K562 (cell line): ENCODE results near the gene METTL8. TPM values are rescaled to one million over a fixed set of nuclear protein-coding genes. Genes with fewer than 3 reads are reported as not detected.

ENCODE experiments used
- ATAC-seq: fragments of 200-7000 bp; cut with Tn5 transposase; 3 replicates; pipeline ENCODE4 v1.9.1; 2020; ENCODE audit warnings: moderate library complexity
- BruUV-seq: library from RNA; stranded (reverse); fragments of 400-500 nt; replicated peaks from 2 replicates; lab custom pipeline; 2021; lab: Mats Ljungman, UMichigan
- CTCF ChIA-PET: fragments of 300-600 bp; formaldehyde crosslinking; extraction: SDS; loops from one replicate; lab custom pipeline; 2021; ENCODE audit warnings: low intra/inter-chr PET ratio; lab: Yijun Ruan, JAX
- POLR2A ChIA-PET: fragments of 300-600, 350-650 bp; sonication (Branson Sonifier 250); formaldehyde crosslinking; extraction: SDS; loops from one replicate; lab custom pipeline; 2021; ENCODE audit warnings: antibody characterized with exemption, inconsistent platforms; lab: Yijun Ruan, JAX
- DNase-seq, 4 experiments: peaks; one replicate each; pipeline versions ENCODE4 v3.0.0 to v3.0.0-alpha.2; 2011 to 2018; ENCODE audit warnings: low spot score in 3 of 4, mixed read lengths in 3 of 4; ENCODE audit errors: extremely low read depth in 1 of 4
- FAIRE-seq: peaks from 2 replicates; lab custom pipeline; 2011; peaks lifted over from hg19 to GRCh38; lab: Jason Lieb, UNC
- H2AFZ ChIP-seq: 2 replicates; pipeline ENCODE4 v1.6.0; 2011; ENCODE audit warnings: low read depth, low read length, control low read depth, inconsistent platforms
- H3K27ac ChIP-seq: fragments of 200-600 bp; 3 replicates; pipeline ENCODE4 v1.8.0; 2011; ENCODE audit warnings: low read depth, mild to moderate bottlenecking, control low read depth, inconsistent platforms, low read length, moderate library complexity, mixed read lengths; ENCODE audit errors: extremely low read depth
- H3K27me3 ChIP-seq, 2 experiments: fragments of 300-600 bp in 1 of 2; 2 replicates in 1 of 2; 3 replicates in 1 of 2; pipeline versions ENCODE4 v1.6.0 to v1.8.0; 2011; ENCODE audit warnings: inconsistent platforms in 2 of 2, low read length in 2 of 2, mild to moderate bottlenecking in 1 of 2, mixed read lengths in 1 of 2, moderate library complexity in 1 of 2; ENCODE audit not compliant: control insufficient read depth in 2 of 2, insufficient read depth in 2 of 2
- H3K36me3 ChIP-seq: fragments of 300-600 bp; 3 replicates; pipeline ENCODE4 v1.8.0; 2011; ENCODE audit warnings: mild to moderate bottlenecking, low read length, inconsistent platforms; ENCODE audit not compliant: control insufficient read depth, insufficient read depth
- H3K4me1 ChIP-seq, 2 experiments: fragments of 200-600 bp in 1 of 2; replicated peaks in 1 of 2; 2 replicates in 1 of 2; 3 replicates in 1 of 2; pipeline versions ENCODE4 v1.5.1 to v1.8.0; 2011; ENCODE audit warnings: inconsistent platforms in 2 of 2, low read length in 2 of 2, mild to moderate bottlenecking in 1 of 2, mixed read lengths in 1 of 2, moderate library complexity in 1 of 2; ENCODE audit not compliant: control insufficient read depth in 2 of 2, insufficient read depth in 2 of 2
- H3K4me2 ChIP-seq: 2 replicates; pipeline ENCODE4 v1.6.1; 2011; ENCODE audit warnings: low read length, control low read depth, inconsistent platforms, mixed read lengths; ENCODE audit not compliant: insufficient read depth
- H3K4me3 ChIP-seq: fragments of 200-600 bp; sonication (generic), shearing (Covaris generic); 2 replicates; pipeline ENCODE4 v1.5.1; 2016; ENCODE audit warnings: control low read depth, inconsistent platforms
- H3K79me2 ChIP-seq: fragments of 200-600 bp; 3 replicates; pipeline ENCODE4 v1.8.0; 2011; ENCODE audit warnings: low read length, inconsistent platforms; ENCODE audit not compliant: control insufficient read depth, insufficient read depth
- H3K9ac ChIP-seq, 2 experiments: 2 replicates each; pipeline versions ENCODE4 v1.6.0 to v1.6.1; 2011; ENCODE audit warnings: low read depth in 2 of 2, low read length in 2 of 2, control low read depth in 1 of 2, inconsistent platforms in 1 of 2, mild to moderate bottlenecking in 1 of 2, mixed read lengths in 1 of 2; ENCODE audit not compliant: insufficient read depth in 1 of 2
- H3K9me1 ChIP-seq: one replicate; pipeline ENCODE4 v1.6.0; 2011; ENCODE audit warnings: inconsistent platforms, mild to moderate bottlenecking, low read length, moderate library complexity; ENCODE audit not compliant: control insufficient read depth, insufficient read depth
- H3K9me3 ChIP-seq: replicated peaks from 2 replicates; pipeline ENCODE4 v1.5.1; 2011; ENCODE audit warnings: low read depth, low read length, inconsistent platforms; ENCODE audit not compliant: control insufficient read depth, insufficient read depth
- H4K20me1 ChIP-seq: replicated peaks from 2 replicates; pipeline ENCODE4 v1.6.1; 2011; ENCODE audit warnings: low read length, inconsistent platforms, mixed read lengths; ENCODE audit not compliant: control insufficient read depth, insufficient read depth
- BRF2 ChIP-seq: IDR thresholded peaks from 3 replicates; pipeline ENCODE4 v1.6.1; 2011; ENCODE audit warnings: borderline replicate concordance, mild to moderate bottlenecking; ENCODE audit not compliant: insufficient read length, insufficient read depth
- CTCF ChIP-seq, 3 experiments: IDR thresholded peaks in 2 of 3; conservative IDR thresholded peaks in 1 of 3; 2 replicates each; pipeline ENCODE4 v1.5.1; 2011 to 2012; ENCODE audit warnings: low read length in 3 of 3, mild to moderate bottlenecking in 3 of 3, control low read depth in 2 of 3, improper control_type of control experiment in 1 of 3, inconsistent platforms in 1 of 3, low read depth in 1 of 3, mixed read lengths in 1 of 3, moderate library complexity in 1 of 3; ENCODE audit not compliant: insufficient read depth in 2 of 3
- GATAD2A ChIP-seq: fragments of 450-650 bp; IDR thresholded peaks from 2 replicates; pipeline ENCODE4 v1.6.1; 2017
- MTA2 ChIP-seq: fragments of 450-650 bp; IDR thresholded peaks from 2 replicates; pipeline ENCODE4 v1.6.1; 2016; ENCODE audit warnings: low read depth
- NR2C1 ChIP-seq, 2 experiments: fragments of 450-650 bp; IDR thresholded peaks; 2 replicates each; pipeline ENCODE4 v1.6.1; 2017; ENCODE audit warnings: mild to moderate bottlenecking in 2 of 2, antibody characterized with exemption in 1 of 2, inconsistent platforms in 1 of 2, missing compliant biosample characterization in 1 of 2, missing genetic modification characterization in 1 of 2
- POLR2B ChIP-seq: fragments of 450-650 bp; IDR thresholded peaks from 2 replicates; pipeline ENCODE4 v1.6.1; 2018; ENCODE audit warnings: low read depth; ENCODE audit not compliant: partially characterized antibody
- RAD21 ChIP-seq, 2 experiments: fragments of 250-450 bp in 1 of 2; fragments of 450-650 bp in 1 of 2; sonication (Bioruptor Pico) in 1 of 2; formaldehyde crosslinking in 1 of 2; IDR thresholded peaks in 1 of 2; conservative IDR thresholded peaks in 1 of 2; 2 replicates each; pipeline versions ENCODE4 v1.4.0 to v1.8.0; 2020 to 2022; ENCODE audit warnings: mild to moderate bottlenecking in 2 of 2, moderate library complexity in 1 of 2
- WHSC1 ChIP-seq: IDR thresholded peaks from one replicate; pipeline ENCODE4 v1.6.1; 2012; ENCODE audit warnings: low read length, control low read depth, inconsistent platforms
- ZNF197 ChIP-seq: fragments of 200-800 bp; sonication (Bioruptor generic); IDR thresholded peaks from 2 replicates; pipeline ENCODE4 v1.6.1; 2016; ENCODE audit warnings: low read depth, missing genetic modification characterization, missing compliant biosample characterization
- ZNF239 ChIP-seq: fragments of 250-450 bp; sonication (Bioruptor Pico); IDR thresholded peaks from 2 replicates; pipeline ENCODE4 v1.4.0; 2020; ENCODE audit warnings: mild to moderate bottlenecking
- ZNF589 ChIP-seq: fragments of 200-800 bp; sonication (Bioruptor generic); IDR thresholded peaks from 2 replicates; pipeline ENCODE4 v1.6.1; 2016; ENCODE audit warnings: low read depth, missing genetic modification characterization, missing compliant biosample characterization
- WGBS: fragments of 100-300 bp; shearing (Covaris generic); methylation state at CpG from one replicate; pipeline ENCODE4 v1.1.6; 2016; ENCODE audit warnings: low coverage, mixed read lengths; ENCODE audit not compliant: insufficient coverage; ENCODE audit errors: missing lambda C conversion rate; 5-methylcytosine and 5-hydroxymethylcytosine counted together
- in situ Hi-C: fragments of 300-500 bp; cut with MboI; formaldehyde crosslinking; loops from 4 replicates; pipeline ENCODE4 v1.15.0; 2018; ENCODE audit warnings: inconsistent platforms, mixed read lengths
- intact Hi-C: fragments of 100-400 bp; cut with micrococcal nuclease; formaldehyde crosslinking; loops from 2 replicates; pipeline ENCODE4 v1.14.2; 2022
- polyA plus RNA-seq, 8 experiments: library from polyadenylated mRNA; depleted of rRNA in 4 of 8; stranded (reverse) in 5 of 8; unstranded in 3 of 8; fragments of >200 nt; fragmentation: Nextera tagmentation in 2 of 8; fragmentation: Illumina TruSeq in 1 of 8; extraction: Ambion mirVana in 2 of 8; extraction: Trizol in 1 of 8; gene quantifications; 2 replicates each; pipeline versions ENCODE4 v1.2.1 to v1.2.3, GENCODE V29; 2011 to 2014; ENCODE audit warnings: inconsistent platforms in 1 of 8, missing spikeins in 1 of 8
- total RNA-seq, 7 experiments: library from RNA; depleted of rRNA in 6 of 7; stranded (reverse); fragments of >200 nt in 6 of 7; fragmentation: Illumina TruSeq in 2 of 7; extraction: Trizol in 2 of 7; gene quantifications; 2 replicates each; pipeline versions ENCODE4 v1.2.1 to v1.2.3, GENCODE V29; 2011 to 2021; ENCODE audit warnings: low replicate concordance in 1 of 7

The METTL8 gene
- total and polyA plus RNA-seq, 9 of the 15 experiments (the other 6 are each of a cell fraction or from before 2014, with no cell fraction given): 12.9 to 52.6 (median 33.7) TPM

- 82% methylated on average over 2 of the region's 2 CpGs for WGBS
- no peaks in the 10 kb centered on the region; the same call in 2 of the 3 replicates for H3K36me3 ChIP-seq
- no peak overlapping the region for H3K9ac ChIP-seq
- peaks cover 36% of the 10 kb centered on the region for H3K79me2 ChIP-seq
- H3K4me1 ChIP-seq: peaks cover 0 to 16% of the 10 kb centered on the region in 2 experiments; a peak in 3 of 5 replicates
- in situ Hi-C loops (loop anchor here (5.0 kb wide), 1 partner anchor 447 kb away; no protein-coding TSS in a partner anchor), intact Hi-C loops (loop anchor here (5.0 to 10.0 kb wide), 2 partner anchors 167 to 335 kb away; no protein-coding TSS in a partner anchor)
- H3K4me2 ChIP-seq: no peak overlapping the region
- no peak for TF ChIP-seq NR2C1 (IDR thresholded peaks at IDR 0.05)
- TF ChIP-seq NR2C1 (tag; IDR thresholded peaks at IDR 0.05): no peak
- TF ChIP-seq CTCF (IDR thresholded peaks at IDR 0.05 in 2 of 3, conservative IDR thresholded peaks at IDR 0.05 in 1 of 3; ENCODE audit: insufficient read depth in 2 of 3, low read depth in 1 of 3, low read length in 3 of 3): no peak
- TF ChIP-seq MTA2: no peak
- TF ChIP-seq ZNF197 (CRISPR knock-in tag): no peak
- no peak for TF ChIP-seq GATAD2A
- no peak for TF ChIP-seq WHSC1
- no peak for TF ChIP-seq POLR2B
- TF ChIP-seq BRF2: no peak
- no peak for TF ChIP-seq ZNF589 (CRISPR knock-in tag)
- no peak for TF ChIP-seq ZNF239 (CRISPR knock-in tag)
- TF ChIP-seq RAD21 (CRISPR knock-in tag; conservative IDR thresholded peaks at IDR 0.05 in 1 of 2, IDR thresholded peaks at IDR 0.05 in 1 of 2): no peak
- FAIRE-seq (no peak), DNase-seq (no peak), ATAC-seq (no peak)
- ChIA-PET CTCF (no interaction called here), POLR2A (interaction anchor here (0.6 to 1.3 kb wide), 4 partner anchors 13 to 569 kb away, joined by 3 to 5 read pairs (median 4); partner anchors contain the start of genes DCAF17 and METTL8)
- H3K9me1 ChIP-seq: no peaks in the 10 kb centered on the region
- no peaks in the 10 kb centered on the region for H4K20me1 ChIP-seq
- BruUV-seq: no TSS peak
- peaks cover 13% of the 10 kb centered on the region for H3K9me3 ChIP-seq
- H2AFZ ChIP-seq: no peak overlapping the region
- H3K27ac ChIP-seq: no peak overlapping the region
- no peaks in the 10 kb centered on the region for H3K27me3 ChIP-seq
- no peak overlapping the region for H3K4me3 ChIP-seq
These were observed 14.5 kb downstream of the METTL8 start for GRCh38 chr2:171419333-171419732.
